GM19240 (cell line): ENCODE data around the gene TTC31.

Experiments used
- DNase-seq: peaks from one replicate; pipeline ENCODE4 v3.0.0; 2011; ENCODE audit warnings: low spot score; ENCODE audit not compliant: insufficient read length

The TTC31 gene

DNA sequence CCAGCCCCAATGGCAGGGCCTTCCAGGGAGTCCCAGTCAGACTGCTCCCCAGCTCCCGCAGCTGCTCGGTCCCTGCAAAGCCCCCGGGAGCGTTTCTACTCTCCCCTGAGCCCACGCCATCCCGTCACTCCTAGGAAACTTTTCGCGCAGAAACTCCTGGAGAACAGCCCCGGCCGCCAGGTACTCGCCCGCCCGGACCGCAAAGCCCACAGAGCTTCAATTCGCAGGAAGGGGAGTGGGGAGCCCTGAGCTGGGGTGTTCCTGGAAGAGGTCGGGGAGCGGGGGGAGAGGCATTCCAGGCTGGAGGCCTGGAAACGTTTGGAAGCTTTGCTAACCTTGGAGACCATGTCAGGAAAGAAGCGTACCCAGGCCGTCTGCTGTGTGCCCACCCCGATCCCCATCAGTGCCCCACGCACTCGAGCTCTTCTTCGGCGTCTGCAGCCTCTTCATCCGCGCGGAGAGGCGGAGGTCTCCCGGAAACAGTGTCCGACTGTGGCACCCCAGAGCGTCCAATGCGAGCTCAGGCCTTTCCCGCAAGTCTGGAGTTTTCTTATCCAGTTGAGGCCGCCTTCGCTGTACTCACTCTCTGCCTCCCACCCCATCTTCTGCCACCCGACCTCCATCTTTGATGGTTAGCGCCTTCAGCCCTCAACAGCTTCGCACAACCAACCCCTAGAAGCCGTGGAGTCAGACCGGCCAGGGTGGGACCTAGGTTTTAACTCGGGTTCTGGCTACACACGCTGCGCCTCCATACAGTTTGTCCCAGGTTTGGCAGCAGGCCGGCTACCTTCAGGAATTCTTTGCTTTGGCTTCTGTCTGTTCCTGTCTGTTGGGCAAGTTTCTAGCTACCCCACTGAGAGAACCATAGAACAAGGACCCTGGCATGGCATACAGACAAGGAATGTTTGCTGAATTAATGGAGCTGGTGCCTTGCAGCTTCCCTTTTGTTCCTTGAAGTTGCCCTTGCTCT, 20.9 kb downstream of the TTC31 start:
- DNase-seq: no peak

GRCh38 chr2:74504591-74504990, 21.7 kb downstream of the TTC31 start:
- DNase-seq: no peak

- no peak for DNase-seq
Measured at GRCh38 chr2:74505448-74506246, 22.8 kb downstream of the TTC31 start.

DNA sequence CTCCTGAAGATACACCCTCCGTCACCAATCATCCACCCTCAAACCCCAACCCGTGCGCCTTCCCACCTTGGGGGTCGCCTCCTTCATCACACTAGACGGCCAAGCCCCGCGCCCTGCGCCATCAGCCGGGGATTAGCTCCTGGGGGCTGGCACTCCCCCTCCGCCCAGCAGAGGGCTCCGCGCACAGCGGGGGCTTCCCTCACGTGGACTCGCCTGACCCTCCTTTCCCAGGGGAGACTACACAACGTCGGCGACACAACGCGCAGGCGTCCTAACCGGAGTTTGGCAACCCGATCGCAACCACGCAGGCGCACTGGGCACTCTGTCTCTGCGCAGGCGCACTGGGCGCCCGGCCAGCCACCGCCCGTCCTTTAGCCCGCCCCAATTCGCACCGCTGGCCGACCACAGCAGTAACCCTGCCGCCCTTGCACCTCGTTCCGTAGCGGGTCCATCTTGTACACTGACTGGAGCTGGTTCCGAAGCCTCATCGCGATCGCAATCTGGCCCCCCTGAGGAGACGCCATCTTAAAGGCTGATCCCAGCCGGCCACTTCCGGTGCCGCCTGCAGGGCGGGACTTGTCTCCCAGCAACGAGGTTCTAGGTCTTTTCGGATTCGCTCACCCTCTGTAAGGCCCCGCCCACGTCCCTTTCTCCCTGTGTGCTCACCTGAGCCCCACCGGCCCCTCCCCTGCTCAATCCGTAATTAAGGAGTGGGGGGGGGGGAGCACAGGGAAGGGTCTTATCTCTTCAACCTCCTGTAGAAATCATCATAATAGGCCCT, 24.5 kb downstream of the TTC31 start, which contains the start of gene PCGF1:
PCGF1 (minus strand) TSS at position 551 of the 781 bp plus-strand sequence; CDS start at position 524, 27 bp downstream.
- peak; percentile 94 for DNase-seq

DNA sequence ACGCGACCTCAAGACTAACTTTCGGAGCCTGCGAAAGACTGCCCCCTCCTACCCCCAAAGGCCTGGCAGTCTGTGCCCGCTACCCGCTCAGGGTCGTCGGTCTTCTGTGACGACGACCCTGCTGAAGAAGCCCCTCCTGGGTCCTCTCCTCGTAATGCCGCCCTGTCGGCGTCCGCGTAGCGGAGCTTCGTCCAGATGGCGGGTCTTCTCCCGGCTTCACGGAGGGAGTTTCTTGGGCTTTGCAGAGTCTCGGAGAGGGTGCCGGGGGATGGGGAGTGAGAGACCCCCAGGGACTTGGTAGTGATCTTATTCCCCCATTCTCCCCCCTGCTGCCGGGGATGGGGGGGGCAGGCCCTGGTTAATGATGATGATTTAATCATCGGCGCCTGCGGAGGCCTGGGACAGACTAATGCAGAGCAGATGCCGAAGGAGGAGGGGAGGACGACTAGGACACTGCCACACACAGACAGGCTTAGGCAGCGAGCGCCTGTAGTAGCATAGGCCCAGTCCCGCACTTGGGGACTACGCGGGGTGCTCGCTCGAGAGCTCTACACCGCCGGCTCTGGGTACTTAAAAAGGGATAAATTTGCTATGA, 25.1 kb downstream of the TTC31 start:
- DNase-seq: no peak

GRCh38 chr2:74510272-74510671, 27.4 kb downstream of the TTC31 start:
- no peak for DNase-seq

GRCh38 chr2:74511104-74511989, 28.5 kb downstream of the TTC31 start:
- no peak for DNase-seq

DNA sequence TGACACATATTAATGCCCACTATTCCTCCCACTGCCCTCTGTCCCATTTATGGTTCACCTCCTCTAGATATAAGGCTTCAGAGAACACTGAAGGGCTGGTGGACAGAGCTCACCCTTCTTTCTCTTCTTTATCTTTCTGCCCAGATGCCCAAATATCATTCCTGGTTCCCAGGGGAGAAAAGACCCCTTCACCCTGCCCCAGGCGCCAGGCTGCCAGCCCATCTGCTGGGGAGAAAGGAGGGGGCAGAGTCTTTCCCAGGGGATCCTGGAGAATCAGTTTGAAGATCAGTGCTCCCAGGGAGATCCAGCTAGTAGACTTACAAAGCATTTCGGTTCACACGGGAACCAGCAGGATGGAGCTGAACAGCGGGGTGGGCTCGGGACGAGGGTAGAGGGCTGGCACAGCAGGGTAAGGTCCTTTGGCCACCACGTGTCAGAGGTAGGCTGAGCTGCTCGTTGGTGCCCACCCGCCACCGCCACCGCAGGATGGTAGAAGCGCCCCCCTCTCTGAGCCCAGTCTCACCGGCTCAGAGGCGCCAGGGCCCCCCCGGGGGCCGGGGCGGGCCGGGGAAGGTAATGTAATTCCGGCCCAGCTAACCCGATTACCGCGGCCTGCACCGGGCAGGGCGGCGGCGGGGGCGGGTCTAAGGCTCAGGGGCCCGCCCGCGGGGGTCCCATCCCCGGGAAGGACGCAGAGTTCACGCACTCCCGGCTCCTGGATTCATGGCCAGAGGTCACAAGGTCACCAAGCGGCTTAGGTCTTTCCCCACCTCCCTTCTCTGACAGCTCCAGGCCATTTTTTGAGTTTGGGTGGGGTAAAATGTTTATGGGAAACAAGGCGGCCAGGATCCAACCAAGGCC, 30.1 kb downstream of the TTC31 start:
- no peak for DNase-seq

GRCh38 chr2:74513605-74514367, 30.9 kb downstream of the TTC31 start:
- no peak for DNase-seq

DNA sequence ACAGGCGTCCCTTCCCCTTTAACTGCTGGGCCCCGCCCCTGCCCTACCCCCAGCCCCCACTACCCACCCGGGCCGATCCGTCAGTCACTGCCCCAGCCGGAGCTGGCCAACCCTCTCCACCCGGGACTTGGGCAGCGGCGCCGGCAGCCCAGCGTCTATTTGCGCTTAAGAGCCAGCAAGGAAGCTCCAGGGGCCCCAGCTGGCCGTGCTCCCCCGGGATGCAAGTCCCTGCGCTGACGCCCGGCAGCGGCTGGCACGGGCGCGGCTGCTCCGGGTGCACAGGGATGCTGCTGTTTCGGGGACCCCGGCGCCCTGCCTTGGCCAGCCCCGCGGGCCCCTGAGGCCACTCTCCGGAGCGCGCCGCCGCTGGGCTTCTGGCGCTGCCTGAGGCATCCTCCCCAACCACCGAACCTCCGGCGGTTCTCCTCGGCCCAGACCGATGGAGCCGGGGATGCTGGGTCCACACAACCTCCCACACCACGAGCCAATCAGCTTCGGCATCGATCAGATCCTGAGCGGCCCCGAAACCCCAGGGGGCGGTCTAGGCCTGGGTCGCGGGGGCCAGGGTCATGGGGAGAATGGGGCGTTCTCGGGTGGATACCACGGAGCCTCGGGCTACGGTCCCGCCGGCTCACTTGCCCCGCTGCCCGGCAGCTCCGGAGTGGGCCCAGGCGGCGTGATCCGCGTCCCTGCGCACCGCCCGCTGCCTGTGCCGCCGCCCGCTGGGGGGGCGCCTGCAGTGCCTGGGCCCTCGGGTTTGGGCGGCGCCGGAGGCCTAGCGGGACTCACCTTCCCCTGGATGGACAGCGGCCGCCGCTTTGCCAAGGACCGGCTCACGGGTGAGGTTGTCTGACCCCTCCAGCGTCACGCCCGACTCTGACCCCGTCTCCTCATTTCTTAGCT, 31.7 kb downstream of the TTC31 start, which contains the start of gene TLX2:
TLX2 (plus strand) TSS at position 83 of the 903 bp plus-strand sequence; CDS start at position 440, 357 bp downstream.
- no peak for DNase-seq

- no peak for DNase-seq
Measured at GRCh38 chr2:74515271-74515980, 32.5 kb downstream of the TTC31 start.

- DNase-seq: no peak
Measured at GRCh38 chr2:74515981-74516633, 33.2 kb downstream of the TTC31 start.

DNA sequence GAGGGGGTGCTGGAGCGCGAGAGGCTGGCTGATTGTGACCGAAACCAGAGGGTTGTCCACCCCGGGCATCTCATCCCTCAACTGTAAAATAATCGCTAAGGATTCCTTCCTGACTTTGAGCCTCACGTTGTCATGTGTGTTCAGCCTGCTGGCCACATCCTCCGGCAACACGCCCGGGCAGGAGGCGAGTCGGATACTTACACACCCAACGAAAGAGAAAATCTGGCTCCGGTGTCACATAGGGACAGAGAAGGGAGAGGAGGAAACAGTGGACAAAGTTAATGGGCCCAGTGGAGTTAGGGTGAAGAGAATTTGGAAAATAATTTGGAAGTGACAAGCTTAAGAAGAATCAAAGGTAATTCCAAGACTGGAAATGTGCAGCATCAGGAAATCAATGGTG, 33.8 kb downstream of the TTC31 start:
- DNase-seq: no peak

GRCh38 chr2:74522516-74522915, 39.6 kb downstream of the TTC31 start:
- DNase-seq: no peak

- no peak for DNase-seq
Measured at GRCh38 chr2:74524005-74524404, 41.1 kb downstream of the TTC31 start.
